Activated CD4-positive, alpha-beta T cell treated with anti-CD3 and anti-CD28 coated beads for 4 hours (primary cell): ENCODE data around the gene THSD4.
"Not testable (repeated sequence)": the region's sequence is repeated elsewhere in the genome, so short reads cannot be mapped to it uniquely, and the experiment has no call there.

Experiments used
- DNase-seq, 2 donors: peaks; one replicate each; pipeline ENCODE4 v3.0.0-alpha.2; 2020

The THSD4 gene

DNA sequence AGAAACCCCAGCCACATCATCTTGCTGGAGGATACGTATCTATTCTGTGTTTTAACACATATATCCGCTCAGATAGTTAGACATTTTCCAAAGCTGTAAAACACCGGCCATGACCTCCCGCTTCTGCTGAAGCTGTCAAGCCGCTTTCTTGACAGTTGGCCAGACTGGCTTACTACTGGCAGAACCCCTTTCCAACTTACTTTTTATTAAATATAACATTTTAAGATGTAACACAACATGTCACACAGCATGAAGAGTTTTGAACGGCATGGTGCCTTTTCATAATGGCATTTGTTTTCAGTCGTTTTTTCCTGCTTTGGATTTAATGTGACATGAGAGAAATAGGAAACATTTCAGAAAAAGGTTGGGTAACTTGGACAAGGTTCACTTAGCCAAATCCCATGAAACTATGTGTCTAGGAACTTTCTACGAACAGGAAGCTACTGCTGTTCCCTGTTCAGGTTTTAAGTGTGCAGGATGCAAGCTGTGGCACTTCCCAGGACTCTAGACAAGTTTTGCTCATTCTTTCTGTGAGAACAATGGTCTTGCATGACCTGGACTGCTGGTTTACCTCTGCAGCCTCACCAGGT is 281.4 kb downstream of the THSD4 start:
- DNase-seq, result no peak

- no peak for DNase-seq
These were observed 282.1 kb downstream of the THSD4 start for GRCh38 chr15:71397377-71397776.

- DNase-seq, result no peak
These were observed 285.0 kb downstream of the THSD4 start for GRCh38 chr15:71400294-71400693.

- not testable (repeated sequence) for DNase-seq
These were observed 286.5 kb downstream of the THSD4 start for GRCh38 chr15:71401728-71402127.

GRCh38 chr15:71409541-71409940 is 294.3 kb downstream of the THSD4 start:
- no peak for DNase-seq

DNA sequence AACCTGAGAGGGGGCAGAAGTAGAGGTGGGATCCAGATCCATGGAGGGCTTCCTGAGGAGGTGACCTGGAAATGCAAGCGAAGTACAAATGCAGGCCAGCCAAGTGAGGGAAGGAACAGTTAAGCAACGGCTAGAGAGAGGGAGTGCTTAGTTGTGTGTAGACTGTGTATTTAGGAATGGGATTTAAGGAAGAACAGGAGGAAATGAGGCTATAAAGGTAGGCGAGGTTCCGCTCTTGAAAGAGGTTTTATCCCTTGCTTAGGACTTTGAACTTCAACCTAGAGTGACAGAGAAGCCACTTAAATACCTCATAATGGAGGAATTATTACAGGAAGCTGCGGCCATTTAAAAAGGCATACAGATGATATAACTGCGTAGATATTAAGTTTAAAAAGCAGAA is 295.1 kb downstream of the THSD4 start:
- no peak for DNase-seq

DNA sequence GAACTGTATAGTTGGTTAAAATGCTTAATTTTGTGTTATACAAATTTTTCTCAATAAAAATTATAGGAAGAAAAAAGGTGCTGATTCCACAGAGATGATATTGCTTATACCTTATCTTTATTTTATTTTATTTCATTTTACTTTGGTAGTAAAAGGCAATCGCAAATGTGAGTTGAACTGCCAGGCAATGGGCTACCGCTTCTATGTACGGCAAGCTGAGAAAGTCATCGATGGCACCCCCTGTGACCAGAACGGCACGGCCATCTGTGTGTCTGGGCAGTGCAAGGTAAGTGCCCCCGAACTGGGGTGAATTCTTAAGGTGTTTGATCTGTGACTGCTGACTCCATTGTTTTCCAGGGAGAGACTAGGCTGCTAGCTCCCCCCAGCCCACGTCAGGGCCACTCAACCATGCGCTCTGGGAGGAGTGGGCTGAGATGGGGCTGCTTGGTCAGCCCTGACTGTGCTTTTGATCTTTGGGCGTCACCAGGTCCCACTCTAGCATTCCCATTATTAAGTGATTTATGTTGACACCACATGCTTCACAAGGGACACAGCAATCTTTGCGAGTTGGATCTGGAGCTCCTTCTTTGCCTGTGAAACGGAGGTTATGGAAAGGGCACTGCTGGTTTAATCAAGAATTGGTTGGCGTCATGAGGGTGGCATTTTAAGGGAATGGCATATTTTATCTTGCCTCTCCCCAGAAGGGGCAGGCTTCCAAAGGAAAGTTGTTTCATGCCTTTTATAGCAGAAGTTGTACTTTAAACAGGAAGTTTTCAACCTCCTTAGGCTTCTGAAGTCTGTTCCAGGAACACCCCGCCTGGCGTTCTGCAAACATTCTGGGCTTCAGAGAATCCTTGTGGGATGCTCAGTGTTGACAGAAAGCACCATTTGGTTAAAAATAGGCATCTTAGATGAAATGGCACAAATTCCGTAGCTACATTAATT is 296.5 kb downstream of the THSD4 start:
- no peak for DNase-seq

DNA sequence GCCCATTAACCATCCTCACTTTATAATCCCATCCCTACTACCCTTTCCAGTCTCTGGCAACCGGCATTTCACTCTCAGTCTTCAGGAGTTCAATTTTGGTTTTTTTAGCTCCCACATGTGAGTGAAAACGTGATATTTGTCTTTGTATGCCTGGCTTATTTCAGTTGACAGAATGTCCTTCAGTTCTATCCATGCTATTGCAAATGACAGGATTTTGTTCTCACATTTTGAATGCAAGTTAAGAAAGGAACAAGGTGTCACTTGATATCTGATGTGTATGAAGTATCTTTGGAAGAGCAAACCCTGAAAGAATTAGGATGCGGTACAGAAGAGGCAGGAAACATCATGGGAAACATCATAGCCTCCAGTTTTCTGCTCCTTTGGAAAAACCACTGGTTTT is 298.1 kb downstream of the THSD4 start:
- DNase-seq, result no peak

GRCh38 chr15:71414853-71415252 is 299.6 kb downstream of the THSD4 start:
- DNase-seq, result no peak

- no peak for DNase-seq
These were observed 307.4 kb downstream of the THSD4 start for GRCh38 chr15:71422530-71423259.

- no peak for DNase-seq
These were observed 309.5 kb downstream of the THSD4 start for GRCh38 chr15:71424765-71425164.

DNA sequence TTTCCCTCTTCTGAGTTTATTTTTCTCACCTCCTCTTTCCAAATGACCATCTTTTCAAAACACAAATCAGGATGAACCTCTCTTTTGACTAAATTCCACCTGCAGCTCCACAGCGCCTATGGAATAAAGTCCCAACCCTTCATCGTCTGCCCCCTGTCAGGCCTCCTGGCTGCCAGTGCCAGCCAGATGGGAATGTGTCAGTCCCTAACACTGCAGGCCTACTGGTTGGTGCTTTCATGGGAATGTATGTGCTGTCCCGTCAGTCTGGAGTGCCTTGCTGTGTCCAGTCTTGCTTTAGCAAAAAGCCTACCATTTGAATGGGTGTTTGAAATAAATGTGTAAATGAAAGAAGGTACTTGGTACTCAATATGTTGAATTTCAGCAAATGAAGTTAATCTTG is 310.1 kb downstream of the THSD4 start:
- no peak for DNase-seq

- no peak for DNase-seq
These were observed 311.5 kb downstream of the THSD4 start for GRCh38 chr15:71426792-71427191.

GRCh38 chr15:71430782-71431181 is 315.5 kb downstream of the THSD4 start:
- no peak for DNase-seq

- no peak for DNase-seq
These were observed 316.4 kb downstream of the THSD4 start for GRCh38 chr15:71431343-71432336.

DNA sequence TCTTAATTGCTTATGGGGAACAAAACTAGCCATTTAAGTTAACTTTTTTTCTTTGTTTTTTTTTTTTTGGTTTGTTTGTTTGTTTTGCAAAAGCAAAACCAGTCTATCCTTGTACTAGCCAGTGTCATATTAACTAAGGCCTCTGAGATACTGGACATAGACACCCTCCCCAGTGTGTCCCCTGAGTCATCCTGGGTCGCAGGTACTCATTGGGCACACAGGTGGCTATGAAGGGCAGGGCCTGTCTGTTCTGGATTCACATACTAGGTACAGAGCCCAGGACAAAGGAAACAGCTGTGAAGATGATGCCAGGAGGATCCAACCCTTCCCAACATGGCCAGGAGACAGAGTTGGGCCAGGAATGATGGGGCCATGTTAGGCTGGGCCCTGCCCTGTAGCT is 318.1 kb downstream of the THSD4 start:
- no peak for DNase-seq

DNA sequence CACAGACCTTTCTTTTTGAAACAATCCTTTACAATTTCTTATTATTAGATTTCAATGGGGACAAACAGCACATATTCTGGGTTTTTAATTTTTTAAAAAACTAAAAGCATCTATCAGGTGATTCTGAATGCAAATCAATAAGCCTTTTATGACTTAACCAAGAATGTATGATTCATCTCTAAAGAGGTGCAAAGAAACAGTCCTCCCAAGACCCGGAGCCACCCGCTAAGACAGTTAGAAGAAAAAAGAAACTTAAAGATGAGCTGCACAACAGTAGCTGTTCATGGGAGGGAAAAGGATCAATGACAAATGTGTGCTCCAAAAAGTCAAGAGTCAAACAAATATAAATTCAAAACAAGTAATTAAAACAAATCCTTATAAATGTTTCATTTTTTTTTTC is 319.5 kb downstream of the THSD4 start:
- DNase-seq, result no peak

GRCh38 chr15:71435552-71435951 is 320.3 kb downstream of the THSD4 start:
- no peak for DNase-seq

DNA sequence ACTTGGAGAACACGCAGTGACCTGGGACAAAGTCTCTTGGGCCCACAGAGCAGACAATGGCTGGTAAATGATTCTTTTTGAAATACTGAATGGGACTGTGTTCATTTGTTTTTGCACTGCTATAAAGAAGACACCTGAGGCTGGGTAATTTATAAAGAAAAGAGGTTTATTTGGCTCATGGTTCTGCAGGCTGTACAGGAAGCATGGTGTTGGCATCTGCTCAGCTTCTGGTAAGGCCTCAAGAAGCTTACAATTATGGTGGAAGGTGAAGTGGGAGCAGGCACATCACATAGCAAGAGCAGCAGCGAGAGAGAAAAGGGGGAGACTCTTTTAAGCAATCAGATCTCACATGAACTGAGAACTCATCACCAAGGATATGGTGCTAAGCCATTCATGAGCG is 321.6 kb downstream of the THSD4 start:
- DNase-seq, result no peak

DNA sequence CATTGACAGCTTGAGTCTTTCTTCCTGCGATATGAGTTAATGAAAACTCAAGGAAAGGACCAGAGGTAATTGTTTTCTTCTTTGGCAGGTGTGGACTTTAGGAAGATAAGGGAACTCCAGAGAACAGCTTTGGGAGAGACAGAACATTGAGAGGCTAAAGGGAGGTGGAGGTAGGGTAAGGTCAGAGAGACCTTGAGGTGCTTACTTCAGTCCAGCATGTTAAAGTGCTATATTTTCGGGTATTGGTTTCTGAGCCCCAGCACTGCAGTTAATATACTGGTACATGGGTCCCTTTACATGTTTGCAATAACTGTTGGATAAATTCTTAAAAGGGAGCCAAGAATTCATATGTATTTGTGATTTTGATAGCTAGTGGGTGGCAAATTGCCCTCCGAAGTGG is 322.1 kb downstream of the THSD4 start:
- DNase-seq, result no peak

DNA sequence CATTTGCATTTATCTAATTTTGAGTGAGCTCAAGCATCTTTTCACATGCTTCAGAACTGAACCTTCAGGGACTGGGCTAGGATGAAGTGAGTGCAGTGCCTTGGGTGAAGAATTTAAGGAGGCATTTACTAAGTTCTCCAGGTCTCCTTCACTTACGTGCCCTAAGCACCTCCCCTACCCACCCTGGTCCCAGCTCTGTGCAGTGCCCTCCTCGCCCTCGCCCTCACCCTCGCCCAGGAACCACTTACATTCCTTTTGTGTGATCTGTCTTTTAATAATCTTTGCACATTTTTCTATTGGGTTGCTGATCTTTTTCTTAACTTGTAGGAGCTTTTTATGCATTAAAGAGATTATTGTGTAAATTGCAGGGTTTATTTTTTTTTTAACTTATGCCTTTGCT is 322.6 kb downstream of the THSD4 start:
- DNase-seq, result no peak

- DNase-seq, result not testable (repeated sequence)
These were observed 324.2 kb downstream of the THSD4 start for GRCh38 chr15:71439478-71439877.
